HepG2 (cell line): ENCODE results near the gene CMIP. TPM values are rescaled to one million over a fixed set of nuclear protein-coding genes. Genes with fewer than 3 reads are reported as not detected.

Source experiments
- ATAC-seq: fragments of 200-7000 bp; cut with Tn5 transposase; 3 replicates; pipeline ENCODE4 v1.9.1; 2020; ENCODE audit warnings: mild to moderate bottlenecking, moderate library complexity
- BruUV-seq: library from RNA; stranded (reverse); fragments of 400-500 nt; replicated peaks from 2 replicates; lab custom pipeline; 2021; lab: Mats Ljungman, UMichigan
- CTCF ChIA-PET: fragments of 300-600 bp; formaldehyde crosslinking; extraction: SDS; loops from one replicate; lab custom pipeline; 2021; ENCODE audit warnings: low total read pairs, inconsistent platforms, low intra/inter-chr PET ratio; lab: Yijun Ruan, JAX
- POLR2A ChIA-PET: fragments of 350-600 bp; sonication (Branson Sonifier 250); formaldehyde crosslinking; loops from one replicate; lab custom pipeline; 2020; ENCODE audit warnings: antibody characterized with exemption, inconsistent platforms; lab: Yijun Ruan, JAX
- DNase-seq: peaks from one replicate; pipeline ENCODE4 v3.0.0-alpha.2; 2015; ENCODE audit warnings: low spot score
- FAIRE-seq: peaks from 3 replicates; lab custom pipeline; 2011; peaks lifted over from hg19 to GRCh38; lab: Jason Lieb, UNC
- H2AFZ ChIP-seq: one replicate; pipeline ENCODE4 v1.6.1; 2011; ENCODE audit warnings: low read length, inconsistent platforms
- H3K27ac ChIP-seq: fragments of 300-600 bp; 3 replicates; pipeline ENCODE4 v1.8.0; 2011; ENCODE audit warnings: mixed run types, mild to moderate bottlenecking, mixed read lengths, low read length, inconsistent platforms; ENCODE audit not compliant: insufficient read depth; ENCODE audit errors: extremely low read length
- H3K27me3 ChIP-seq, 2 experiments: fragments of 200-600 bp in 1 of 2; 2 replicates in 1 of 2; 3 replicates in 1 of 2; pipeline versions ENCODE4 v1.6.0 to v1.8.0; 2011; ENCODE audit warnings: low read length in 2 of 2, mild to moderate bottlenecking in 2 of 2, moderate library complexity in 2 of 2, inconsistent platforms in 1 of 2; ENCODE audit not compliant: insufficient read depth in 2 of 2, control insufficient read depth in 1 of 2
- H3K36me3 ChIP-seq, 2 experiments: fragments of 200-600 bp in 1 of 2; replicated peaks in 1 of 2; 2 replicates in 1 of 2; 3 replicates in 1 of 2; pipeline versions ENCODE4 v1.5.1 to v1.8.0; 2011; ENCODE audit warnings: low read length in 2 of 2, inconsistent platforms in 1 of 2; ENCODE audit not compliant: insufficient read depth in 2 of 2, control insufficient read depth in 1 of 2
- H3K4me1 ChIP-seq: 2 replicates; pipeline ENCODE4 v1.5.1; 2012; ENCODE audit warnings: low read length, inconsistent platforms; ENCODE audit not compliant: insufficient read depth
- H3K4me2 ChIP-seq: 2 replicates; pipeline ENCODE4 v1.6.0; 2011; ENCODE audit warnings: low read depth, low read length, inconsistent platforms
- H3K4me3 ChIP-seq, 3 experiments: fragments of 200-600 bp in 1 of 3; sonication (generic), shearing (Covaris generic) in 1 of 3; replicated peaks in 1 of 3; 2 replicates each; pipeline ENCODE4 v1.5.1; 2011 to 2016; ENCODE audit warnings: low read length in 3 of 3, inconsistent platforms in 2 of 3, low read depth in 2 of 3, mild to moderate bottlenecking in 2 of 3, control low read depth in 1 of 3, mixed read lengths in 1 of 3; ENCODE audit not compliant: insufficient read depth in 1 of 3
- H3K79me2 ChIP-seq: one replicate; pipeline ENCODE4 v1.6.1; 2011; ENCODE audit warnings: low read length, inconsistent platforms; ENCODE audit not compliant: insufficient read depth
- H3K9ac ChIP-seq: 2 replicates; pipeline ENCODE4 v1.6.0; 2011; ENCODE audit warnings: mild to moderate bottlenecking, low read depth, low read length, inconsistent platforms; ENCODE audit not compliant: insufficient read depth
- H3K9me3 ChIP-seq: 2 replicates; pipeline ENCODE4 v1.5.1; 2012; ENCODE audit warnings: mild to moderate bottlenecking, low read length
- H4K20me1 ChIP-seq: 2 replicates; pipeline ENCODE4 v1.6.0; 2011; ENCODE audit warnings: inconsistent platforms, mild to moderate bottlenecking, low read length, moderate library complexity; ENCODE audit not compliant: insufficient read depth
- ARNT ChIP-seq: fragments of 450-650 bp; IDR thresholded peaks from 2 replicates; pipeline ENCODE4 v1.6.1; 2017
- CTCF ChIP-seq: sonication (generic); formaldehyde crosslinking; IDR thresholded peaks from 2 replicates; pipeline ENCODE4 v1.5.0; 2020; ENCODE audit warnings: mild to moderate bottlenecking, missing genetic modification reagents, moderate library complexity
- GPN1 ChIP-seq: sonication (generic); formaldehyde crosslinking; IDR thresholded peaks from 2 replicates; pipeline ENCODE4 v1.5.1; 2020; ENCODE audit warnings: missing genetic modification reagents, borderline replicate concordance
- KDM2A ChIP-seq: sonication (generic); formaldehyde crosslinking; IDR thresholded peaks from 2 replicates; pipeline ENCODE4 v1.4.0; 2020; ENCODE audit warnings: low read depth, missing genetic modification reagents, borderline replicate concordance
- KDM3A ChIP-seq: IDR thresholded peaks from 2 replicates; pipeline ENCODE4 v1.6.1; 2018; ENCODE audit warnings: low read depth, missing compliant biosample characterization
- MAX ChIP-seq: IDR thresholded peaks from 2 replicates; pipeline ENCODE4 v1.6.1; 2012; ENCODE audit warnings: inconsistent platforms
- MLLT10 ChIP-seq: sonication (generic); formaldehyde crosslinking; IDR thresholded peaks from 2 replicates; pipeline ENCODE4 v1.4.0; 2020; ENCODE audit warnings: missing genetic modification reagents
- NCOA2 ChIP-seq: sonication (generic); formaldehyde crosslinking; IDR thresholded peaks from 2 replicates; pipeline ENCODE4 v1.8.0; 2022; ENCODE audit warnings: inconsistent platforms
- RAD21 ChIP-seq: fragments of 450-650 bp; formaldehyde crosslinking; IDR thresholded peaks from 2 replicates; pipeline ENCODE4 v1.5.0; 2020; ENCODE audit warnings: mild to moderate bottlenecking
- RBFOX2 ChIP-seq: fragments of 200-400 bp; formaldehyde crosslinking; IDR thresholded peaks from 2 replicates; pipeline ENCODE4 v1.6.1; 2017; ENCODE audit warnings: low read depth, mild to moderate bottlenecking, low read length
- ZFP37 ChIP-seq: sonication (generic); formaldehyde crosslinking; IDR thresholded peaks from 2 replicates; pipeline ENCODE4 v1.4.0; 2020; ENCODE audit warnings: missing genetic modification reagents, borderline replicate concordance
- ZMAT3 ChIP-seq: sonication (generic); formaldehyde crosslinking; conservative IDR thresholded peaks from 2 replicates; pipeline ENCODE4 v1.7.0; 2021; ENCODE audit warnings: missing genetic modification reagents
- ZNF10 ChIP-seq: sonication (generic); formaldehyde crosslinking; IDR thresholded peaks from 2 replicates; pipeline ENCODE4 v1.4.0; 2020; ENCODE audit warnings: mild to moderate bottlenecking, low read depth, missing genetic modification reagents, borderline replicate concordance
- ZNF205 ChIP-seq: IDR thresholded peaks from 2 replicates; pipeline ENCODE4 v1.6.1; 2018; ENCODE audit warnings: missing biosample characterization, missing genetic modification reagents
- ZNF335 ChIP-seq: sonication (generic); formaldehyde crosslinking; IDR thresholded peaks from 2 replicates; pipeline ENCODE4 v1.4.0; 2020; ENCODE audit warnings: missing genetic modification reagents
- ZNF337 ChIP-seq: sonication (generic); formaldehyde crosslinking; IDR thresholded peaks from 2 replicates; pipeline ENCODE4 v1.5.1; 2020; ENCODE audit warnings: missing genetic modification reagents, low read depth, mild to moderate bottlenecking, borderline replicate concordance
- ZNF501 ChIP-seq: sonication (generic); formaldehyde crosslinking; IDR thresholded peaks from 2 replicates; pipeline ENCODE4 v1.5.1; 2020; ENCODE audit warnings: mild to moderate bottlenecking, moderate library complexity, missing genetic modification reagents
- ZNF670 ChIP-seq: sonication (generic); formaldehyde crosslinking; IDR thresholded peaks from 2 replicates; pipeline ENCODE4 v1.8.0; 2022; ENCODE audit warnings: mild to moderate bottlenecking, missing genetic modification reagents, borderline replicate concordance
- WGBS: methylation state at CpG from one replicate; pipeline ENCODE4 v1.1.6; 2017; ENCODE audit warnings: low lambda C conversion rate; 5-methylcytosine and 5-hydroxymethylcytosine counted together
- in situ Hi-C: cut with HindIII; loops from 2 replicates; pipeline ENCODE4 v1.10.0; 2017; ENCODE audit warnings: low pct_unique_long_range_greater_than_20kb; ENCODE audit not compliant: extremely low pct_ligation_motif_present
- intact Hi-C: fragments of 100-400 bp; cut with micrococcal nuclease; formaldehyde crosslinking; loops from one replicate; pipeline ENCODE4 v1.10.0; 2022; ENCODE audit not compliant: unreplicated experiment
- polyA plus RNA-seq, 8 experiments: library from polyadenylated mRNA; depleted of rRNA in 3 of 8; stranded (reverse) in 7 of 8; unstranded in 1 of 8; fragments of >200 nt; fragmentation: Illumina TruSeq in 4 of 8; extraction: Trizol in 4 of 8; gene quantifications; 2 replicates each; pipeline versions ENCODE4 v1.2.1 to v1.2.3, GENCODE V29; 2011 to 2016; ENCODE audit warnings: low read depth in 4 of 8, missing spikeins in 1 of 8, mixed read lengths in 1 of 8; ENCODE audit not compliant: insufficient read depth in 1 of 8
- total RNA-seq, 5 experiments: library from RNA; depleted of rRNA; stranded (reverse); fragments of >200 nt; fragmentation: Illumina TruSeq; extraction: Trizol; gene quantifications; 2 replicates each; pipeline ENCODE4 v1.2.3, GENCODE V29; 2016; ENCODE audit warnings: low read depth in 1 of 5
- TF ChIP-seq, protein P1 (sequence below): IDR thresholded peaks from 2 replicates; pipeline ENCODE4 v1.6.1; 2016; ENCODE audit warnings: mild to moderate bottlenecking
- TF ChIP-seq, protein P2 (sequence below): sonication (generic); formaldehyde crosslinking; IDR thresholded peaks from 2 replicates; pipeline ENCODE4 v1.8.1; 2023; ENCODE audit warnings: mild to moderate bottlenecking, missing genetic modification reagents

Gene CMIP
- total and polyA plus RNA-seq, 2 of the 13 experiments (the other 11 are each of a cell fraction or from before 2014, with no cell fraction given): 10.9 to 18.1 TPM

- Histone ChIP-seq H3K4me2 (peak overlapping the region; percentile 82), H3K36me3 (no peaks in the 10 kb centered on the region), H3K9me3 (no peaks in the 10 kb centered on the region), H3K79me2 (no peaks in the 10 kb centered on the region), H2AFZ (peak overlapping the region; percentile 55), H3K4me3 (peak overlapping the region in 2 of 3 experiments; percentile 3 to 60; a peak in 4 of 6 replicates), H3K9ac (no peak overlapping the region), H3K4me1 (peaks cover 16% of the 10 kb centered on the region), H4K20me1 (no peaks in the 10 kb centered on the region), H3K27me3 (peaks cover 0 to 30% of the 10 kb centered on the region in 2 experiments; a peak in 4 of 5 replicates), H3K27ac (no peak overlapping the region)
- intact Hi-C loops (loop anchor here (1.0 to 5.0 kb wide), 7 partner anchors 116 to 701 kb away; partner anchors contain the start of gene ATMIN), in situ Hi-C loops (loop anchor here (5.0 to 25.0 kb wide), 3 partner anchors 371 to 701 kb away; partner anchors contain the start of gene ATMIN)
- POLR2A ChIA-PET: no interaction called here
- peak; percentile 74 for DNase-seq
- peak; percentile 98 for FAIRE-seq
- 9% methylated on average over 21 of the region's 22 CpGs for WGBS
- ATAC-seq: peak; percentile 92
- BruUV-seq: no TSS peak
- CTCF ChIA-PET: interaction anchor here (0.7 to 2.6 kb wide), 7 partner anchors 15 to 703 kb away, joined by 3 to 16 read pairs (median 5); partner anchors contain the start of gene ATMIN
- TF ChIP-seq ARNT (no peak), ZNF205 (CRISPR knock-in tag) (peak; percentile 43; the same call in 1 of the 2 replicates), ZNF337 (CRISPR knock-in tag) (no peak), RAD21 (CRISPR knock-in tag) (peak; percentile 89), NCOA2 (0 out of 2 replicates have a peak, but pooled peaks have one; percentile 25), GPN1 (no peak), ZMAT3 (CRISPR knock-in tag) (no peak), MLLT10 (CRISPR knock-in tag) (no peak), MAX (peak; percentile 52; the same call in 1 of the 2 replicates), CTCF (CRISPR knock-in tag) (peak; percentile 94), ZNF670 (CRISPR knock-in tag) (no peak), KDM3A (0 out of 2 replicates have a peak, but pooled peaks have one; percentile 36), ZFP37 (CRISPR knock-in tag) (peak; percentile 70; the same call in 1 of the 2 replicates), KDM2A (CRISPR knock-in tag) (peak; percentile 78), ZNF501 (CRISPR knock-in tag) (peak; percentile 85), ZNF10 (CRISPR knock-in tag) (no peak), RBFOX2 (no peak), ZNF335 (0 out of 2 replicates have a peak, but pooled peaks have one; percentile 44)
- TF ChIP-seq, protein P1, sequence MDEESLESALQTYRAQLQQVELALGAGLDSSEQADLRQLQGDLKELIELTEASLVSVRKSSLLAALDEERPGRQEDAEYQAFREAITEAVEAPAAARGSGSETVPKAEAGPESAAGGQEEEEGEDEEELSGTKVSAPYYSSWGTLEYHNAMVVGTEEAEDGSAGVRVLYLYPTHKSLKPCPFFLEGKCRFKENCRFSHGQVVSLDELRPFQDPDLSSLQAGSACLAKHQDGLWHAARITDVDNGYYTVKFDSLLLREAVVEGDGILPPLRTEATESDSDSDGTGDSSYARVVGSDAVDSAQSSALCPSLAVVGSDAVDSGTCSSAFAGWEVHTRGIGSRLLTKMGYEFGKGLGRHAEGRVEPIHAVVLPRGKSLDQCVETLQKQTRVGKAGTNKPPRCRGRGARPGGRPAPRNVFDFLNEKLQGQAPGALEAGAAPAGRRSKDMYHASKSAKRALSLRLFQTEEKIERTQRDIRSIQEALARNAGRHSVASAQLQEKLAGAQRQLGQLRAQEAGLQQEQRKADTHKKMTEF: peak; percentile 59; the same call in 1 of the 2 replicates
- TF ChIP-seq, protein P2, sequence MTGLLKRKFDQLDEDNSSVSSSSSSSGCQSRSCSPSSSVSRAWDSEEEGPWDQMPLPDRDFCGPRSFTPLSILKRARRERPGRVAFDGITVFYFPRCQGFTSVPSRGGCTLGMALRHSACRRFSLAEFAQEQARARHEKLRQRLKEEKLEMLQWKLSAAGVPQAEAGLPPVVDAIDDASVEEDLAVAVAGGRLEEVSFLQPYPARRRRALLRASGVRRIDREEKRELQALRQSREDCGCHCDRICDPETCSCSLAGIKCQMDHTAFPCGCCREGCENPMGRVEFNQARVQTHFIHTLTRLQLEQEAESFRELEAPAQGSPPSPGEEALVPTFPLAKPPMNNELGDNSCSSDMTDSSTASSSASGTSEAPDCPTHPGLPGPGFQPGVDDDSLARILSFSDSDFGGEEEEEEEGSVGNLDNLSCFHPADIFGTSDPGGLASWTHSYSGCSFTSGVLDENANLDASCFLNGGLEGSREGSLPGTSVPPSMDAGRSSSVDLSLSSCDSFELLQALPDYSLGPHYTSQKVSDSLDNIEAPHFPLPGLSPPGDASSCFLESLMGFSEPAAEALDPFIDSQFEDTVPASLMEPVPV: 0 out of 2 replicates have a peak, but pooled peaks have one; percentile 29
These were observed 293.4 kb downstream of the CMIP start for GRCh38 chr16:81737885-81738536.
